ENCODE data around the gene ABCG8. TPM values are rescaled to one million over a fixed set of nuclear protein-coding genes. Genes with fewer than 3 reads are reported as not detected.

The ABCG8 gene
- total RNA-seq, 2 donors from 2014 or later: not detected

DNA sequence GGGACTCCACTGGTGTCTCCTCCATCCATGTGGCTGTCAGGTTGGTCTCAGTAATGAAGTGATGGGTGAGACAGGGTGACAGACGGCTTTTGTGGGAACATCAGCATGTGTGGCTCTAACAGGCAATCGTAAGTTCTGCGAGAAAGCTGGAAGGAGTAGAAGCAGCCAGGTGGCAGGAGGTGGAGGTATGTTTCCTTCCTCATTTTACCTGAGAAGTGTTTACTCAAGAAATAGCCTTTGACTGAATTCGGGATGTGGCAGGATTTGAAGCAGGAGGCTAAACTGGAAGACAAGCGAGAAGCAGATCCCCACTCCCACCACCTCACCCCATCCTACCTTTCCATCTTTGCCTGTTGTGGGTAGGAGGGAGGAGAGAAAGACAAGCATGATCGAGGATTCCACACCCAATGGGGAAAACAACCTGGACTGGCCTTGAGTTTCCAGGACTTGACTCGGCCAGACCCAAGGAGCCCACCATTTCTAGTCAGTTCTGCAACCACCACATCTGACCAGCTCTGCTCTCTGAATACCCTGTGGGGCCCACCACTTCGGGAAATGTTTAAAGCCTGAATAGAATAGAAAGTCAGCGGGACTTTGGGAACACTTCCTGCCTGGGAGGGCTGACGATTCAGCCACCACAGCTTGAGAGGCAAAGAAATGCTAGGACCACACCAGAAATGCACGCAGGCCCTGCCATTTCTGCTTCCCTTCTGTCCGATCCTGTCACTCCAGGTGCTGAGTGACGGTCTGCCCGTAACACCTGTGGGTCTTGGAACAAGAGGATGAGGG lies 1.2 kb downstream of the ABCG8 start:
- Mint-ChIP-seq H3K4me3 (no peak overlapping the region), H3K9me3 (no peaks in the 10 kb centered on the region), H3K4me1 (no peaks in the 10 kb centered on the region), H3K27ac (no peak overlapping the region), H3K36me3 (ENCODE audit: low read depth) (no peaks in the 10 kb centered on the region), H3K27me3 (peaks cover 3% of the 10 kb centered on the region)
- ATAC-seq (replicated peaks): no peak

DNA sequence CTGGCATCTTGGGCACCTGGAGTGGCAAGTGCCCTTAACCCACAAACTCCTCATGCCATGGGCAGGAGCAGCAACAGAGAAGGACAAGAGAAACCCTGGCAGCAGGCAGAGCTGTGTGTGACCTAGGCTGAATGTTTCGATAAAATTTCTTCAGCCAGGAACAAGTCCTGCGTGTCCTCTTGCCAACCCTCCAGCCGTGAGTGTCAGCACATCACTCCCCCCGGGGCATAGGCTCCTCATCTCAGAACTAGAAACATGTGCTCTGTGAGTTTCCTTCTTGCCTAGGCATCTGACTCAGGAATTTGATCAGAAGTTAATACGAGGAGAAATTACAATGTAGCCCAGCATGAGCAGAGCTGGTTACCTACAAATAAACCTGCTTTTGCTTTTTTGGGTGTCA lies 2.2 kb downstream of the ABCG8 start:
- ATAC-seq (replicated peaks): no peak
- Mint-ChIP-seq H3K36me3 (ENCODE audit: low read depth) (no peaks in the 10 kb centered on the region), H3K4me1 (no peaks in the 10 kb centered on the region), H3K9me3 (no peaks in the 10 kb centered on the region), H3K27ac (no peak overlapping the region), H3K27me3 (peaks cover 3% of the 10 kb centered on the region), H3K4me3 (no peak overlapping the region)

GRCh38 chr2:43841949-43842865 lies 3.4 kb downstream of the ABCG8 start:
- H3K27me3 Mint-ChIP-seq: peaks cover 7% of the 10 kb centered on the region
- no peak overlapping the region for H3K4me3 Mint-ChIP-seq
- no peaks in the 10 kb centered on the region for H3K36me3 Mint-ChIP-seq (ENCODE audit: low read depth)
- H3K4me1 Mint-ChIP-seq: no peaks in the 10 kb centered on the region
- H3K27ac Mint-ChIP-seq: no peak overlapping the region
- no peak for ATAC-seq (replicated peaks)
- H3K9me3 Mint-ChIP-seq: no peaks in the 10 kb centered on the region

DNA sequence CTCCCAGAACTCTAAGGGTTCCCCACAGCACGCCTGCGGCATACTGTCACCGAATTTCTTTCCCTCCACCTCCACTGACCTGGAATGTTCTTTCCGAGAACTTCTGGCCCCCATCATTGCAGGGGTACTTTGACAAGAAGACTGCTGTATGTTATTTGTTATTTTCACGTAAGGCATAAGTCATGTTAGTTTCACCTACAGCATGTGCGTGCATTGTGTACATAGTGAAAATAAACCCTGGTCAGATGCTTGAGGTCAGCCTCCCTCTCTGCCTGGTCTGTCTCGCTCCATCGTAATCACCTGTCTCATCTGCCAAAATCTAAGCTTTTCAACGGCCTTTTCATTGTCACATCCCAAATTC lies 4.1 kb downstream of the ABCG8 start:
- Mint-ChIP-seq H3K9me3 (no peaks in the 10 kb centered on the region), H3K36me3 (ENCODE audit: low read depth) (no peaks in the 10 kb centered on the region), H3K4me3 (no peak overlapping the region), H3K4me1 (no peaks in the 10 kb centered on the region), H3K27me3 (peaks cover 7% of the 10 kb centered on the region), H3K27ac (no peak overlapping the region)
- ATAC-seq (replicated peaks): no peak

DNA sequence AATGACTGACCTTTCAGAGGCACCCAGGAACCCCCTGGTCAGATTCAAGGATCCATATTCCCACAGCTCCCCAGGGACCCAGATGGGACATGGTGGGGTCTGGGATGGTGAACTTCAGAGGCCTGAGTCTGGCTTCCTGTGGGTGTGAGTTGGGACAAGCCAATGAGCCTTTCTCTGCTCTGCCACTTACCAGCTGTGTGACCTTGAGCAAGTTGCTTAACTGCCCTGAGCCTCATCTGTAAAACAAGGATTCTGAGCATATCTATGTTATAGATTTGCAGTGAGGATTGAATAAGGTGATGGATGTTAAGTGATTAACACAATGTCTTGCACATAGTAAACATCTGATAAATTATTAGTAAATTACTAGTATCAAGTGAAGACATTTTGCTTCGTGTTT lies 6.4 kb downstream of the ABCG8 start:
- no peak overlapping the region for H3K27ac Mint-ChIP-seq
- no peak overlapping the region for H3K4me3 Mint-ChIP-seq
- no peaks in the 10 kb centered on the region for H3K9me3 Mint-ChIP-seq
- H3K36me3 Mint-ChIP-seq (ENCODE audit: low read depth): no peaks in the 10 kb centered on the region
- no peaks in the 10 kb centered on the region for H3K4me1 Mint-ChIP-seq
- H3K27me3 Mint-ChIP-seq: peaks cover 4% of the 10 kb centered on the region
- ATAC-seq (replicated peaks): no peak

DNA sequence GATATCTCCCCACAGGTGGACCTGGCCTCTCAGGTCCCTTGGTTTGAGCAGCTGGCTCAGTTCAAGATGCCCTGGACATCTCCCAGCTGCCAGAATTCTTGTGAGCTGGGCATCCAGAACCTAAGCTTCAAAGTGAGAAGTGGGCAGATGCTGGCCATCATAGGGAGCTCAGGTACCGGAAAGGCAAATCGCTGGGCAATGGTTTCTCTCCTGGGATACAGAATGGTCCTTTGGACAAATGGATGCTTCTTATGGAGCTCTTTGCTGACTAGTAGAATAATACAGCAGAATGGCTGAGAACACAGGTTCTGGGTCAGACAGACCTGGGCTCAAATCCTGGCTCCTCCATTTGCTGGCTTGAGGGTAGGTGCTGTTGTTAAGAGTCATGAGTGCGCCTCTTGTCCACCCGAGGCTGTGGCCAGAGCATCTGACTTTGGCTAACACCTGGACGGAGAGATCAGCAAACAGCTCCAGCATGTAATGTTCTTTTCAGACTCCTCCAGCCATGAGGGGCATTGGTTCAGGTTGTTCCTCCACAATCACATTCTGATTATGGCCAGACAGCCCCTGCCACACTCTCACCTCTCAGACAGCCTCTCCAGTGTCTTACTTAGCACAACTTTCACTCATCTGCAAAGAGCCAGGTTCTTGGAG lies 7.5 kb downstream of the ABCG8 start:
- no peaks in the 10 kb centered on the region for H3K4me1 Mint-ChIP-seq
- H3K27ac Mint-ChIP-seq: no peak overlapping the region
- ATAC-seq (replicated peaks): no peak
- no peaks in the 10 kb centered on the region for H3K9me3 Mint-ChIP-seq
- H3K4me3 Mint-ChIP-seq: no peak overlapping the region
- H3K36me3 Mint-ChIP-seq (ENCODE audit: low read depth): no peaks in the 10 kb centered on the region
- peaks cover 7% of the 10 kb centered on the region for H3K27me3 Mint-ChIP-seq

- H3K9me3 Mint-ChIP-seq: no peaks in the 10 kb centered on the region
- no peak overlapping the region for H3K27ac Mint-ChIP-seq
- H3K4me1 Mint-ChIP-seq: no peaks in the 10 kb centered on the region
- H3K4me3 Mint-ChIP-seq: no peak overlapping the region
- ATAC-seq (replicated peaks): no peak
- H3K27me3 Mint-ChIP-seq: peaks cover 12% of the 10 kb centered on the region
- H3K36me3 Mint-ChIP-seq (ENCODE audit: low read depth): no peaks in the 10 kb centered on the region
Observed at GRCh38 chr2:43848214-43848613, 9.4 kb downstream of the ABCG8 start.

DNA sequence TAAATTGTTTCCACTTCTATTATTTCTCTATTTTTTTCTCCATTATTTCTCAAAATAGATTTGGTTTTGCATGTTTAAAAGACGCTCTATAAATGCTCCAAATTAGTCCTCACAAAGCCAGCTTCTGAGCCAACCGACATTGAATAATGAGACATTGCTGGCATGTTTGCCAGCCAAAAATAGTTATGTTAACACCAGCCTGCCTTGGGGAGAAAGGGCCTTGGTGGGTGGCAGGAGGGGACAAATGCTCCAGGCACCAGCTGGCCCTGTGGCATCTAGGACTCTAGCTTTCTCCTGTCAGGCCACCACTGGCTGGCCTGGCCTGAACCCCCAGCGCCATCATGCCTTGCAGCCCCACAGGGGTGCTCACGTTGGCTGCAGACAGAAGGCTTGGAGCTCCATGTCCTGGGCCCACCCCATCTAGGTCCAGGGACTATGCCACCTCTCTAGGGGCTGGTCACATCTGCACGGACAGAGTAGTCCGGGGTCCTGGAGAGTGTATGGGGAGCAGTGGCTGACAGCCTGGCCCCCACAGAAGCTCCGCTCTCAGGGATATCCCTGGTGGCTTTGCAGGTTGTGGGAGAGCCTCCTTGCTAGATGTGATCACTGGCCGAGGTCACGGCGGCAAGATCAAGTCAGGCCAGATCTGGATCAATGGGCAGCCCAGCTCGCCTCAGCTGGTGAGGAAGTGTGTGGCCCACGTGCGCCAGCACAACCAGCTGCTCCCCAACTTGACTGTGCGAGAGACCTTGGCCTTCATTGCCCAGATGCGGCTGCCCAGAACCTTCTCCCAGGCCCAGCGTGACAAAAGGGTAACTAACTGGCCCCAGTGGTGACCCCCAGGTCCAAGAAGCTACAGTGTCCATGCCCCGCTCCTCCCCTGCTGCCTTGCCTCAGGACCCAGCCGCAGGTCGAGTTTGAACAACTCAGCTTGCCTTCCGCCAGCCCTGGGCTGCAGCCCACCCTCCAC lies 12.5 kb downstream of the ABCG8 start:
- peaks cover 30% of the 10 kb centered on the region for H3K27me3 Mint-ChIP-seq
- no peaks in the 10 kb centered on the region for H3K36me3 Mint-ChIP-seq (ENCODE audit: low read depth)
- H3K4me3 Mint-ChIP-seq: no peak overlapping the region
- no peaks in the 10 kb centered on the region for H3K9me3 Mint-ChIP-seq
- no peaks in the 10 kb centered on the region for H3K4me1 Mint-ChIP-seq
- ATAC-seq (replicated peaks): no peak
- H3K27ac Mint-ChIP-seq: no peak overlapping the region

DNA sequence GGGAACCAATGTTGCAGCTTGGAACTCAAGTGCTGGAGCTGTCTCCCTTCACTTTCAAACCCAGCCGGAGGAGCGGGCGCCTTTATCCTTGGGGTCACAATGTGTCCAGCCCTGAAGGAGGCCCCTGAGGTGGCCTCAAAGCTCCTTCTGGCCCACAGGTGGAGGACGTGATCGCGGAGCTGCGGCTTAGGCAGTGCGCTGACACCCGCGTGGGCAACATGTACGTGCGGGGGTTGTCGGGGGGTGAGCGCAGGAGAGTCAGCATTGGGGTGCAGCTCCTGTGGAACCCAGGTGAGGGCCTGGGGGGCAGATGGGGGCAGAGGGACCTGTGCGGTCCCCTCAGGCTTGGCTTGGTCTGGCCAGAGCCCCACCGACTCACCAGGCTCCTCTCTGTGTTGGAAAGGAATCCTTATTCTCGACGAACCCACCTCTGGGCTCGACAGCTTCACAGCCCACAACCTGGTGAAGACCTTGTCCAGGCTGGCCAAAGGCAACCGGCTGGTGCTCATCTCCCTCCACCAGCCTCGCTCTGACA lies 13.5 kb downstream of the ABCG8 start:
- no peak overlapping the region for H3K27ac Mint-ChIP-seq
- no peak for ATAC-seq (replicated peaks)
- H3K9me3 Mint-ChIP-seq: no peaks in the 10 kb centered on the region
- H3K27me3 Mint-ChIP-seq: peaks cover 35% of the 10 kb centered on the region
- H3K4me1 Mint-ChIP-seq: no peaks in the 10 kb centered on the region
- no peak overlapping the region for H3K4me3 Mint-ChIP-seq
- H3K36me3 Mint-ChIP-seq (ENCODE audit: low read depth): no peaks in the 10 kb centered on the region

GRCh38 chr2:43853141-43854081 lies 14.6 kb downstream of the ABCG8 start:
- no peaks in the 10 kb centered on the region for H3K36me3 Mint-ChIP-seq (ENCODE audit: low read depth)
- peaks cover 47% of the 10 kb centered on the region for H3K27me3 Mint-ChIP-seq
- H3K9me3 Mint-ChIP-seq: no peaks in the 10 kb centered on the region
- no peak for ATAC-seq (replicated peaks)
- no peak overlapping the region for H3K27ac Mint-ChIP-seq
- H3K4me3 Mint-ChIP-seq: no peak overlapping the region
- no peaks in the 10 kb centered on the region for H3K4me1 Mint-ChIP-seq

DNA sequence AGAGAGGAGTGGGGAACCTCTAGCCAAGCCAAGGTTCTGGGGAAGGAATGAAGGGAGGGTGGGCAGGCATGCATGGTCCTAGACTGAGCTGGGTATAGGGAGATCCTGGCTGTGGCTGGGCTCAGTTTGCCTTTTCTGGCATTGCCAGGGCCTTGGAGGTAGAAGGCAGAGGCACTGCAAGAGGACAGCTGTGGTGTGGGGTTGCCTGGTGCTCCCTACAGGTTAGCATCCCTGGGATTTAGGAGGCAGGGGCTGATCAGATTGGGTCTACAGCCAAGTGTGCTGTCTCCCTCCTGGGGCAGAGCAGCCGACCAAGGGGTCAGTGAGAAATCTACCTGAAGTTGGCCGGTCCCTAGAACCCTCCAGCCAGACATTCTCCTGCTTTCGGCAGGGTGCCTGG lies 15.9 kb downstream of the ABCG8 start:
- Mint-ChIP-seq H3K27ac (no peak overlapping the region), H3K27me3 (peaks cover 60% of the 10 kb centered on the region), H3K36me3 (ENCODE audit: low read depth) (no peaks in the 10 kb centered on the region), H3K4me1 (no peaks in the 10 kb centered on the region), H3K9me3 (no peaks in the 10 kb centered on the region), H3K4me3 (no peak overlapping the region)
- ATAC-seq (replicated peaks): no peak

DNA sequence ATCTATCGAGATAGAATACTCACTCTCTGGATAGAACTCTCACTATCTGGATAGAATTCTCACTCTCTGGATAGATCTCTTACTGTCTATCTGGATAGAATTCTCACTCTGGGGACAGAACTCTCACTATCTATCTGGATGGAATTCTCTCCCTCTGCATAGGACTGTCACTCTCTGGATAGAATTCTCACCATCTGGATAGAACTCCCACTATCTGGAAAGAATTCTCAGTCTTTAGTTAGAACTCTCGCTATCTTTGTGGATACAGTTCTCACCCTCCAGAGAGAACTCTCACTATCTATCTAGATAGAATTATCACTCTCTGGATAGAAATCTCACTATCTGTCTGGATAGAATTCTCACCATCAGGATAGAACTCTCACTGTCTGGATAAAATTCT lies 16.5 kb downstream of the ABCG8 start:
- H3K27me3 Mint-ChIP-seq: peaks cover 64% of the 10 kb centered on the region

GRCh38 chr2:43872151-43872550 lies 33.4 kb downstream of the ABCG8 start:
- H3K27ac Mint-ChIP-seq: no peak overlapping the region
- no peaks in the 10 kb centered on the region for H3K36me3 Mint-ChIP-seq (ENCODE audit: low read depth)
- no peaks in the 10 kb centered on the region for H3K4me1 Mint-ChIP-seq
- H3K4me3 Mint-ChIP-seq: no peak overlapping the region
- H3K27me3 Mint-ChIP-seq: peaks cover 29% of the 10 kb centered on the region
- H3K9me3 Mint-ChIP-seq: no peaks in the 10 kb centered on the region
- no peak for ATAC-seq (replicated peaks)

More for the DNA sequence above, 16.5 kb downstream of the ABCG8 start:
- Mint-ChIP-seq H3K27ac (no peak overlapping the region), H3K36me3 (ENCODE audit: low read depth) (no peaks in the 10 kb centered on the region), H3K4me3 (no peak overlapping the region), H3K4me1 (no peaks in the 10 kb centered on the region), H3K9me3 (no peaks in the 10 kb centered on the region)
- ATAC-seq (replicated peaks): no peak
